Sciatic nerve (tissue), 2 donors: Measurements from ENCODE around the gene C8G. TPM values are rescaled to one million over a fixed set of nuclear protein-coding genes. Genes with fewer than 3 reads are reported as not detected.

Experiments
- ATAC-seq: fragments of 200-7000 bp; cut with Tn5 transposase; one replicate; pipeline ENCODE4 v1.9.1; 2020; ENCODE audit warnings: mild to moderate bottlenecking, moderate library complexity
- DNase-seq: peaks from one replicate; pipeline ENCODE4 v3.0.0-alpha.2; 2020; ENCODE audit warnings: low spot score
- intact Hi-C: fragments of 100-400 bp; cut with DNase I; formaldehyde crosslinking; loops from one replicate; pipeline ENCODE4 v1.14.2; 2022
- total RNA-seq: library from RNA; stranded (reverse); fragmentation: NEBNext Ultra II Directional; extraction: Animal tissue kit (Norgen Biotek cat#: 25700); gene quantifications from one replicate; pipeline ENCODE4 v1.2.1, GENCODE V29; 2021
- donor health status: DM: no; HTN: no; CAD: no.
- donor health status: DM: no; HTN: no; CAD: no.

Gene C8G
- total RNA-seq: not detected

- intact Hi-C loops: loop anchor here (5.0 kb wide), 1 partner anchor 93 kb away; no protein-coding TSS in a partner anchor
- ATAC-seq (peak; percentile 84), DNase-seq (peak; percentile 96)
Measured at GRCh38 chr9:136944519-136945332, at the start of gene C8G, which contains the start of gene FBXW5. TSS of gene C8G (plus strand) at chr9:136945243. CDS start at chr9:136945321, 78 bp downstream. TSS of gene FBXW5 (minus strand) at chr9:136944738. CDS start at chr9:136944083, 655 bp downstream.

- ATAC-seq: no peak
- intact Hi-C loops: no loop called here
Measured at GRCh38 chr9:136896027-136896426, 49.0 kb upstream of the C8G start.

GRCh38 chr9:136898483-136899100, 46.5 kb upstream of the C8G start:
- ATAC-seq (no peak), DNase-seq (no peak)
- intact Hi-C loops: no loop called here

More at GRCh38 chr9:136896027-136896426, 49.0 kb upstream of the C8G start:
- DNase-seq: no peak

GRCh38 chr9:136899196-136899595, 45.8 kb upstream of the C8G start:
- intact Hi-C loops: no loop called here
- DNase-seq (no peak), ATAC-seq (no peak)

- no peak for DNase-seq
- intact Hi-C loops: no loop called here
- ATAC-seq: no peak
Measured at GRCh38 chr9:136900556-136900955, 44.5 kb upstream of the C8G start.

GRCh38 chr9:136900988-136901515, 44.0 kb upstream of the C8G start:
- ATAC-seq (no peak), DNase-seq (no peak)
- intact Hi-C loops: no loop called here

GRCh38 chr9:136901516-136902258, 43.4 kb upstream of the C8G start:
- DNase-seq (no peak), ATAC-seq (peak; percentile 63)
- intact Hi-C loops: no loop called here

GRCh38 chr9:136902259-136902821, 42.7 kb upstream of the C8G start:
- peak; percentile 75 for DNase-seq
- ATAC-seq: peak; percentile 71
- intact Hi-C loops: no loop called here

GRCh38 chr9:136903041-136903554, 41.9 kb upstream of the C8G start:
- intact Hi-C loops: no loop called here
- DNase-seq (no peak), ATAC-seq (peak; percentile 46)

- ATAC-seq (no peak), DNase-seq (no peak)
- intact Hi-C loops: no loop called here
Measured at GRCh38 chr9:136906266-136906665, 38.8 kb upstream of the C8G start.

GRCh38 chr9:136907011-136907914, 37.8 kb upstream of the C8G start:
- intact Hi-C loops: no loop called here
- ATAC-seq: no peak
- no peak for DNase-seq

GRCh38 chr9:136910197-136910900, 34.7 kb upstream of the C8G start:
- intact Hi-C loops: no loop called here
- ATAC-seq: no peak

GRCh38 chr9:136910901-136911245, 34.2 kb upstream of the C8G start:
- ATAC-seq (no peak), DNase-seq (no peak)
- intact Hi-C loops: no loop called here

More at GRCh38 chr9:136910197-136910900, 34.7 kb upstream of the C8G start:
- DNase-seq: no peak

GRCh38 chr9:136913701-136914438, 31.2 kb upstream of the C8G start:
- no peak for ATAC-seq
- intact Hi-C loops: no loop called here
- no peak for DNase-seq

GRCh38 chr9:136915632-136916329, 29.3 kb upstream of the C8G start:
- ATAC-seq (no peak), DNase-seq (no peak)
- intact Hi-C loops: no loop called here
